NCI-H1417 treated with DMSO at 0.1 percent for 48 hours (cell line): Measurements from ENCODE around the gene ZNF578.
"Not testable (repeated sequence)": the region's sequence is repeated elsewhere in the genome, so short reads cannot be mapped to it uniquely, and the experiment has no call there.

Experiments
- DNase-seq: peaks from one replicate; lab custom pipeline; 2025; lab: John Stamatoyannopoulos, UW

Gene ZNF578

GRCh38 chr19:52453324-52454094 is at the start of gene ZNF578:
Gene ZNF578, plus strand, starts transcription at chr19:52453553. Its CDS starts 48,293 bp downstream, at chr19:52501846.
- no peak for DNase-seq

- no peak for DNase-seq
Observed at GRCh38 chr19:52410276-52410675, 43.1 kb upstream of the ZNF578 start.

DNA sequence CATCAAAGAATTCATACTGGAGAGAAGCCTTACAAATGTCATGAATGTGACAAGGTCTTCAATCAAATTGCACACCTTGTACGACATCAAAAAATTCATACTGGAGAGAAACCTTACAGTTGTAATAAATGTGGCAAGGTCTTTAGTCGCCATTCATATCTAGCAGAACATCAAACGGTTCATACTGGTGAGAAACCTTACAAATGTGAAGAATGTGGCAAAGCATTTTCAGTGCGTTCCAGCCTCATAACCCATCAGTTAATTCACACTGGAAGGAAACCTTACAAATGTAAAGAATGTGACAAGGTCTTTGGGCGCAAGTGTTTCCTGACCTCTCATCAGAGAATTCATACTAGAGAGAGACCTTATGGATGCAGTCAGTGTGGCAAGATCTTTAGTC is 37.6 kb upstream of the ZNF578 start:
- no peak for DNase-seq

DNA sequence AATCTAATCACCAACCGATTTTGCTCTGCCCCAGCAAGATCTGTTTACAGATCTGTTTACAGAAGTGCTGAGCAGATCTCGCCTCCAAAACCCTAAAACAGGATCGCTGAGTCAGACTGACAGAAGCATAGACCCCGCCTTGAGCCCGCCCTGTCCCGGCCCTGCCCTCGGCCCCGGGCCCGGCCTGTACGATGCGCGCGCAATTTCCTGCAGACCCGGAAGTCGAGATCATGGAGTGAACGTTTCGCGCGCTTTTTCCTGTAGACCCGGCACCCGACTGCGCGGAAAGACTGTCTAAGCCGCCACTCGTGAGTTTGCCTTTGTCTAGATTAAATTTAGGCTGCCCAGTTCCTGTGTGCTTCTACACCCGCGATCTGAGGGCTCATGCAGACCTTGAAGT is 24.4 kb upstream of the ZNF578 start, which contains the start of gene ZNF534:
Gene ZNF534 (plus strand): TSS at position 212 of the 400 bp plus-strand sequence. CDS start 2,327 bp downstream, outside the sequence.
- no peak for DNase-seq

- DNase-seq = no peak
Observed at GRCh38 chr19:52442179-52442578, 11.2 kb upstream of the ZNF578 start.

DNA sequence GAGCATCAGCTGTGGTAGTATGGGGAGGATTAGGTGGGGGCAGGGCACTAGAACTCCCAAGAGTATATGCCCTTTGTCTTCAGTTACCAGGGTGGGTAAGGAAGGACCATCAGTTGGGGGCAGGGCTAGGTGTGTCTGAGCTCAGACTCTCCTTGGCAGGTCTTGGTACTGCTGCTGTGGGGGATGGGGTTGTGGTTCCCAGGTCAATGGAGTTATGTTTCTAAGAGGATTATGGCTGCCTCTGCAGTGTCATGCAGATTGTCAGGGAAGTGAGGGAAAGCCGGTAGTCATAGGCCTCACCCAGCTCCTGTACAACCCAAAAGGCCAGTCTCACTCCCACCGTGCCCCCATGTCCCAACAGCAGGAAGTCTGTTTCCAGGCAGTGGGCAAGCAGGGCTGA is 8.8 kb upstream of the ZNF578 start:
- DNase-seq = no peak

DNA sequence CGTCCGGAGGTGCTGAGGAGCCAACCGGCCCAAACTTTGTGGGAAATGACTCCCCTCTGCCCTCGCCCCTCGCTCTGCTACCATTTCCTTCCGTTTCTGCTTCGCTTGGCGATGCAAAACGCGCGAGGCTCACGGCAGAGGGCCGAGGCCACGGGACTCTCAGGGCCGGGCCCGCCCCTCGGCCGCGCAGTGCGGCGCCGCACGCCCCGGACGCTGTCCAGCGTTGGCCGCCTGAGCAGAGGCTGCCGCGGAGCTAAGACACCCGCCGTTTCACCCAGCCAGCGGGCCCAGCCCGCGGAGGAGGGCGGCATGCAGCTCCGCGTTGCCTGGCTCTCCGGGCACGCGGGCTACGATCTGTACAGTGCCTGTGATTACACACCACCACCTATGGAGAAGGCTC is 2.1 kb upstream of the ZNF578 start:
- DNase-seq = no peak

DNA sequence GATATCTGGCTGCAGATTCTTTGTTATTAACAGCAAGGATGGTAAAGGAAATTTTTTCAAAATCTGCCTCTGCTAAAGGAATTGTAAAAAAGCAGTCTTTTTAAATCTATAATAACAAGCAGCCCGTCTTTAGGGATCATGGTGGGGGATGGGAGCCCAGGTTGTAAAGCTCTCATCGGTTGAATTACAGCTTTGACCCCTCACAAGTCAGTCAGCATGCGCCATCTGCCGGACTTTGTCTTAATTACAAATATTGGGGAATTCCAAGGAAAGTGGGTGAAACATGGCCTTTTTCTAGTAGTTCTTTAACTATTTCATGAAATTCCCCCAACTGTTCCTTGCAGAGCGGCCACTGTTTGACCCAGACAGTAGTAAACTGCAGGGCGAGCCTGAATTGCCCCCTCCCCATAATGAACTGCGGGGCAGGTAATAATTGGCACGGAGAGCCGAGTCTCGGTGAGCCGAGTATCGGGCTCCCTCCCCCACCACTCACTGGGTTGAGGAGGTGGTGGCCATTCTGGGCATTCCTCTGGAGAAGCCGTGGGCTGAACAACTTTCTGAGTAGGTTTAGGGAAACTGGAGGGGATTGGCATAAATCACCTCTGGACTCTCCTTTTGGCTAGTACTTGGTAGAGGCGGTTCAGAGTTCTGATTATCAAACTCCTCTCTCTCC is 11.6 kb downstream of the ZNF578 start:
- no peak for DNase-seq

DNA sequence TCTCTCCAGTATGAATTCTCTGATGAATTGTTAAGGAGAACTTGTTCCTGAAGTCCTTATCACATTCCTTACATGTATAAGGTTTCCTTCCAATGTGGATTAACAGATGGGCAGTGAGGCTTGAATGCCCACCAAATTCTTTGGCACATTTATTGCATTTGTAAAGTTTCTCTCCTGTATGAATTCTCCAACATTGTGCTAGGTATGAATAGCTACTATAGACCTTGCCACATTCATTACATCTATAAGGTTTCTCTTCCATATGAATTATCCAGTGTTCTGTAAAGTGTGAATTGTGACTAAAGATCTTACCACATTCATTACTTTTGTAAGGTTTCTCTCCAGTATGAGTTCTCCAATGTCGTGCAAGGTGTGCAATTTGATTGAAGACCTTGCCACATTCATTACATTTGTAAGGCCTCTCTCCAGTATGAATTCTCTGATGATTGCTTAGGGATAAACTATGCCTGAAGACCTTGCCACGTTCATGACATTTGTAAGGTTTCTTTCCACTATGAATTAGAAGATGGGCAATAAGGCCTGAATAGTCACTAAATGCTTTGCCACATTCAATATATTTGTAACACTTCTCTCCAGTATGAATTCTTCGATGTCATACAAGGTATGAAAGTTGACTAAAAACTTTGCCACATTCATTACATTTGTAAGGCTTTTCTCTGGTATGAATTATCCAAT is 20.4 kb downstream of the ZNF578 start:
- DNase-seq = no peak

DNA sequence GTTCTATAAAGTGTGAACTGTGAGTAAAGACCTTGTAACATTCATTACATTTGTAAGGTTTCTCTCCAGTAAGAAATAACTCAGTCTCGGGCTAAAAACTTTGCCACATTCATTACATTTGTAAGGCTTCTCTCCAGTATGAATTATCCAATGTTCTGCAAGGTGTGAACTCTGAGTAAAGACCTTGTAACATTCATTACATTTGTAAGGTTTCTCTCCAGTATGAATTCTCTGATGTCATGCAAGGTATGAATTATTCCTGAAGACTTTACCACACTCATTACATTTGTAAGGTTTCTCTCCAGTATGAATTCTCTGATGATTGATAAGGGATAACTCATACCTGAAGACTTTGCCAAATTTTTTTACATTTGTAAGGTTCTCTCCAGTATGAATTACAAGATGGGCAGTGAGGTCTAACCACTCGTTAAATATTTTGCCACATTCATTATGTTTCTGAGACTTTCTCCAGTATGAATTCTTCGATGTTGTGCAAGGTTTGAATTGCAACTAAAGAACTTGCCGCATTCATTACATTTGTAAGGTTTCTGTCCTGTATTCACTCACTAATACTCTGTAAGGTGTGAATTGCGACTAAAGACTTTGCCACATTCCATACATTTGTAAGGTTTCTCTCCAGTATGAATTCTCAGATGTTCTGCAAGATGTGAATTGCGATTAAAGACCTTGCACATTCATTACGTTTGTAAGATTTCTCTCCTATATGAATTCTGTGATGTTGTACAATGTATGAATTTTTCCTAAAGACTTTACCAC is 21.2 kb downstream of the ZNF578 start:
- no peak for DNase-seq

DNA sequence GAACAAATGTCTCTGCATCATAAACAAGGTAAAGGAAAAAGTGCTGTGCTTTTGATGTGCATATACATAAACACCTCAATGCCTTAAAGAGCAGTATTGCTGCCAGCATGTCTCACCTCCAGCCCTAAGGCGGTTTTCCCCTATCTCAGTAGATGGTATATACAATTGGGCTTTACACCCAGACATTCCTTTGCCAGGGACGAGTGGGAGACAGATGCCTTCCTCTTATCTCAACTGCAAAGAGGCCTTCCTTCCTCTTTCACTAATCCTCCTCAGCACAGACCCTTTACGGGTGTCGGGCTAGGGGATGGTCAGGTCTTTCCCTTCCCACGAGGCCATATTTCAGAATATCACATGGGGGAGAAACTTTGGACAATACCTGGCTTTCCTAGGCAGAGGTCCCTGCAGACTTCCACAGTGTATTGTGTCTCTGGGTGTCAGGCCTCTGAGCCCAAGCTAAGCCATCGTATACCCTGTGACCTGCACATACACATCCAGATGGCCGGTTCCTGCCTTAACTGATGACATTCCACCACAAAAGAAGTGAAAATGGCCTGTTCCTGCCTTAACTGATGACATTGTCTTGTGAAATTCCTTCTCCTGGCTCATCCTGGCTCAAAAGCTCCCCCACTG is 30.9 kb downstream of the ZNF578 start:
- DNase-seq = not testable (repeated sequence)

- not testable (repeated sequence) for DNase-seq
Observed at GRCh38 chr19:52485064-52485463, 31.7 kb downstream of the ZNF578 start.

GRCh38 chr19:52485561-52486240 is 32.3 kb downstream of the ZNF578 start:
- not testable (repeated sequence) for DNase-seq

DNA sequence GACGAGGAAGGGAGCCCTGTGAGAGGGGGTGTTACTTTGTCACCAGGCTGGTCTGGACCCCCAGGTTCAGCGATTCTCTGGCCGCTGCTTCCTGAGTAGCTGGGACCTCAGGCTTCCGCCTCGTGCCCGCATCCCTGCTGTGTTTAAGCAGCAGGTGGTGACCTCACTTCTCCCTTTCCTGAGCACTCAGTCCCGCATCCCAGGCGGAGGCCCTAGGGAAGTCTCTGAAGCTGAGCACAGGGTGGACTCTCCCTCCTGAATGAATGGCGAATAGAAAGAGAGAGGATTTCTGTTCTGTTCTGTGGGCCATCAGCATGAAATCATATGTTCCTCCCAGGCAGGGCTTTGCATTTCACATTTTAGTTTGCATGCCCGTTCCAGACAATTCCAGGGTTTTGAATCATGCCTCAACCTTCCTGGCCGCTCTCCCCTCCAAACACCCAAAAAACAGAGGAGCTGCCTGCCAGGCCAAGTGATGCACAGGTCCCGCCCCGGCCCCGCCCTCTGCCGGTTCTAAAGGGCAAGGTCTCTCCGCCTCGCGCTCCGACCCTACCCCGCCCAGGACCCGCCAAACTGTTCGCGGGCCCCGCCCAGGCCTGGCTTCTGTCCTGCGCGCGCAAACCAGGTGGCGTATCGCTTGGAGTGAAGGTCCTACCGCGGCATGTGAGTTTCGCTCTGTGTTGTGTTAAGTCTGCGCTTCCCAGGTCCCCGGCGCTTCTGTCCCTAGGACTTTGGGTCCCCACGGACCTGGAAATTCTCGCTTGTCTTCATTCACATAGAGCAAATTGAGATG is 39.0 kb downstream of the ZNF578 start:
- DNase-seq = no peak

- DNase-seq = no peak
Observed at GRCh38 chr19:52492994-52493470, 39.7 kb downstream of the ZNF578 start.

DNA sequence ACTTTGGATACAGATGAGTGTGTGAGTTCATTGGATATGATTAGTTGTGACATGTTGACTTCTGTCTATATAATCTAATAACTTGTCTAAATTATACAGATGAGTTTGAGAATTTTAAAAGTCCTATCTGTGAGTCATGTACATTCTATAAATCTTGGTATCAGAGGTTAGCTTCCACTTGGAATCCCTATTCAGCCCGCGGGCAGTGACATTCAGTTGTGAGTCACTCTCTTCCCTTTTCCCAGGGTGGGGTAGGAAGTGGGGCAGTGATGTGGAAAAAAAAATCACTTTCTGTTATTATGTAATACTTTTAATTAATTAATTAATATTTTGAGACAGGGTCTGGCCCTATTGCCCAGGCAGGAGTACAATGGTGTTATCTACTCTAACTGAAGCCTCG is 41.2 kb downstream of the ZNF578 start:
- no peak for DNase-seq

GRCh38 chr19:52498571-52498970 is 45.2 kb downstream of the ZNF578 start:
- no peak for DNase-seq

- not testable (repeated sequence) for DNase-seq
Observed at GRCh38 chr19:52500474-52500873, 47.1 kb downstream of the ZNF578 start.

GRCh38 chr19:52500991-52501390 is 47.6 kb downstream of the ZNF578 start:
- not testable (repeated sequence) for DNase-seq

DNA sequence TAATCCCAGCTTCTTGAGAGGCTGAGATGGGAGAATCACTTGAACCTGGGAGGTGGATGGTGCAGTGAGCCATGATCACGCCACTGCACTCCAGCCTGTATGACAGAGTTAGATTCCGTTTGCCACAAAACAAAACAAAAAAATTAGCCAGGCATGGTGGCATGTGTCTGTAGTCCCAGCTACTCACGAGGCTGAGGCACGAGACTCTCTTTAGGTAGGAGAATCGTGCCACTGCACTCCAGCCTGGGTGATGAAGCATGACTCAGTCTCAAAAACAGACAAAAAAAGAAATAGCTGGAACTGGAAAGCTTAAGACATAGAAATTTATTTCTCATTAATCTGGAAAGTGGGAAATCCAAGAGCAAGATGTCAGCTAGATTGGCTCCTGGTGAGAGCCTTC is 53.9 kb downstream of the ZNF578 start:
- no peak for DNase-seq
